NCI-H146 treated with DMSO at 0.1 percent for 48 hours (cell line): ENCODE measurements around the gene GFOD1.
A peak's percentile ranks its signal among the peaks of the same experiment; 100 is the strongest.

Experiments
- DNase-seq: peaks from one replicate; lab custom pipeline; 2025; ENCODE audit not compliant: unreplicated experiment; lab: John Stamatoyannopoulos, UW

GFOD1 gene

DNA sequence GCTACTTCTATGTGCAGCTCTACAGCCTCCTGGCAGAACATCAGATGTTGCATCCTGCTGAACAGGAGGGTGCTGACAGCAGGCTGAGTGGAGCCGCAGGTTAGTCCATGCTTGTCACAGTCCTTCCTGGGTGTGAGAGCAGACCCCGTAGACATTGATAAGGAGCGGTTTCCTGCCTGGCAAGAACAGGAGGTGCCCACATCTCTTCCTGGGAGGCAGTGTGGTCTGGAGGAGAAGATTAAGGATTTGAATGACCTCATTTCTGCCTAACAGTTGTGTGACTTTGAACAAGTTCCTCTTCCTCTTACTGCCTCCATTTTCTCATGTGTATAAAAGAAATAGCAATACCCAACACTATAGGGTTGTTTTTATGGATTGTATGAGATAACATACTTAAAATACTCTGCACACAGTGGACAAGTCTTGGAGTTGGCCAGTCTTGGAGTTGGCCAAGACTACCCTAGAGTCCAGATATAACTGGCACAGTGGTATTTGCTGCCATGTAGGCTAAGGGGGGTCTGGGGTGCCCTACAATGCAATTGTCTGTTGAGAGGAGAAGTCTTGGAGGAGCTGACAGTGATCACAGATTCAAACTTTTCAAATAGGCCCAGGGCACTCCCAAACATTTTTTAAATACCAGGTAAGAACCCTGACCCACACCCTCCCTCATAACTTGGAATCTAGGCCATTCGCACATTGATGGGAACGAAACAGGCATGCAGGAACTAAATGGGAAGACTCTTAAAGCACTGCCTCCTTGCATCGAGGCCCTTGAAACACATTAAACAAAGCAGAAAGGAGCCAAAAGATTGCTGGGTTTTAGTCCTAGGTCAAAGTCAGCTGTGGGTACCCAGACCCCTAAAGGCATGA lies 126.5 kb downstream of the GFOD1 start:
- DNase-seq: no peak

- no peak for DNase-seq
Measured at GRCh38 chr6:13359287-13359686, 128.1 kb downstream of the GFOD1 start.

DNA sequence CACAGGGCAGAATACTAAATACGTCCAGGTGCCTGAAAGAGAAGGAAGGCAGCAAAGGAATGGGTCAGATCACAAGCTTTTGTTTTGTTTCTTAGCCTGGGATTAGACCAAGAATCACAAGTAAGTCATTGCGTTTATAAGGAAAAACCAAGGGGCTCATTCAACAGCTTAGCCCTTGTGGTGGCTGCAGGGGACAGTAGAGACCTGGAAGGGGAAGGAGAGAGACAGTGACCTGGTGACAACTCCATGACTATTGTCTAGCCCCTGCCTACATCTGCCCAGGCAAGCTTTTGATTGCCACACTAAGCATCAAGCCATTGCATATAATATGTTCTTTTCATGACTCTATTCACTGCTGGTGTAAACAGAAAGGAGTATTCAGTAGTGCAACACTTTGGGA lies 128.9 kb downstream of the GFOD1 start:
- no peak for DNase-seq

DNA sequence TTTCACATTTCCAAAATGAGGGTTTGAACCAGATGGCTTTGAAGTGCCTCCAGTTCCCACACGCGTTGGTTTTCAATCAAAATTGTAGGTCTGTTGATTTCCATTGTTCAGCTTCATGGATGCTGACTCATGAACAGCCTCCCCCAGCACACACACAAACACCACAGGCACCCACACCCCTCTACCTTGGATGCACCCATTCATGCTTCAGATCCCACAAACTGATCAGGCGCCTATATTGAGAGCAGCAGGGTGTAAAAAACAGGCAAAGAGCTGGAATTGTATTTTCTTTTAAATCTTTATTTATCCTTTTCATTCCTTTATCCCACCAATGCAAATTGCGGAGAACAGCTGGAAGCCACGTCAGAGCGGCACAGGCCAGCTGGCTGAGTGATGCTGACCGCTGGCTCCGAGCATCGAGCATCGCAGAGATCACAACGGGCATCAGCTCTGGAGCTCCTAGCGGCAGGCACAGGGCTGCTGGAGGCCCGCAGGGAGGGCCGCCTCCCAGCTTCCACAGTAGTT lies 129.8 kb downstream of the GFOD1 start:
- DNase-seq: no peak

DNA sequence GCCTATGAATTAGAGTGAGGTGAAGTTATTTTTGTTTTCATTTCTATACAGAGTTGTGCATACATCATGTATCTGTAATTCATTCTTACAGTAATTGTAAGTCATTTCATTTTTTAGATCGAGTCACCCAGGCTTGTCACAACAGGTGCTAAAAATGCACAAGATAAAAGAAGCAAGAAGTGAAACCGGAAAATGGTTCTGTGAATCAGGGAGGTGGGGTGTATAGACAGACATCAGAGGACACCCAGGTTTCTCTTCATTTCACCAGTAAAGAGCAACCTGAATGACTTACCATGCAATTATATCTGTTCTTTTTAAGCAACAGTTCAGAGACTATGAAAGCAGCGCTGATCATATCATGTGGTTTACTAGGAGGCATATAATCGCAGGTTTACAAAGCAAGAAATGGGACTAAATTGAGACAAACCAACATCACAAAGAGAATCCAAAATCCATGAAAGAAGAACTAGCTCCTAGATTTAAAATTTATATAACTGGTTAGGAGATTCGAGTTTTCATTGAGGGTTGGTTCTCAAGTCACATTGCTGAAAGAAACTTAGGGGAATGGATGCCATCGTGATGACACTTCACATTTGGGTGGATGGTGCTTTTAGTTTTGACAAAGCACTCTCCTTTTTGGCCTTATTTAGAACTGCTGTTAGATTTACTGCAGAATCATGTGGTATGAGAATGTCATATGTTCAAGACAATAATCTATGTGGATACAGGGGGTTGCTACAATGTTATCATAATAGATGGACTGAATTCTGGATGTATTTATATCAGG lies 131.2 kb downstream of the GFOD1 start:
- no peak for DNase-seq

DNA sequence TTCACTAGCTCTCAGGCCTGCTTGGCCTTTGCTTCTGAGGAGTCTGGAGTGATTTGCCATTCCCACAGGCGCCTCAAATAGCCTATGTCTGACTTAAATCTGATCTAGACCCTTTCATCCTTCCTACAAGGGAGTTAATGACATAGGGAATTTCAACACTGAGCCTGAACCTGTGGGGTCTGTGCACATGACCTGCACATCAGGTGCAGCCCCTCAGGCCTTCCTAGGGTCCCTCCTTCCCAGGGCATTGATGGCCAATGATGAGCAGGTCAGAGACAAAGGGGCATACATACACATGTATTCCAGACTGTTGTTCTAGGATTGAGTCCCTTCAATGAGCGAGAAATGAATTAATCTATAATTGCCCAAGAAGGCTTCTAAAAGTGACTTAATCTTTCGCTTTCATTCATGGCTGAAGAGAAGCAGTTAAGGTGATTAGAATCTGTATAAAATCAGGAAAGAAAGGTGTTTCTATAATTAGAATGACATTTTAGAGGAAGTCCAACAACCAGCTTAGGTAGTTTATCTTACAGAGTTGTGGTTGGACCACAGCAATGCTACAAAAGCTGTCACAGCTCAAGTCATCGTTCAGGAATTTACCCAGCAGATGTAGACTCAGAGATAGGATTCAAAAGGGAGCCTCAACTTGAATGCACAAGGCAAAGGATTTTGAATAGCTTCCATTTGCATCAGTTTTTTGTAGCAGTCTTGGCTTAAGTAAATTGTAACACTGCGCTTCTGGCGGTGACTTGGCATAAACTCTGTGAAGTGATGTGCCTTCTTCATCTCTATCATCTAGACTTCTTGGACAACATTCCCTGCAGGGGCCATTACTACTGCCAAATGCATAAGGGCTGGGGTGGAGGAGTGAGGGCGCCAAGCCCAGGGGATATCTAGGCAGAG lies 132.1 kb downstream of the GFOD1 start:
- DNase-seq: no peak

- no peak for DNase-seq
Measured at GRCh38 chr6:13354331-13355042, 132.9 kb downstream of the GFOD1 start.

GRCh38 chr6:13352165-13352564 lies 135.2 kb downstream of the GFOD1 start:
- no peak for DNase-seq

DNA sequence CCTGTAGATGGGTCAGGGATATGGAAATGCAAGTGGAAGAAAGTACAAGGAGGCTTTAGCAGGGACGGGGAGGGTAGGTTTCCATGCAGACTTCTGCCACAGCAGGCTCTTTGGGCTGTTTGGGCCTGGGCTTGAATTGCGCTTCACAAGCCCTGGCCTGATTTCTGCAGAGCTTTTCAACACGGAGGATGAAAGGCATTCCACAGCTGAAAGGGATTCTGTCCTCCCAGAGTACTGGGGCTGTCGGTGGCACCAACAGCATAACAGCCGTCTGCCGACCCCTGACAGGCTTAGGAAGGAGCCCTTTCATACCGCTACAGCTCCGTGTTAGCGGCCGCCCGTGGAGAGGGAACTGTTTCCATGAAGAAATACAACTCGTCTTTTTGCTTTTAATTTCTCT lies 136.1 kb downstream of the GFOD1 start:
- DNase-seq: no peak

DNA sequence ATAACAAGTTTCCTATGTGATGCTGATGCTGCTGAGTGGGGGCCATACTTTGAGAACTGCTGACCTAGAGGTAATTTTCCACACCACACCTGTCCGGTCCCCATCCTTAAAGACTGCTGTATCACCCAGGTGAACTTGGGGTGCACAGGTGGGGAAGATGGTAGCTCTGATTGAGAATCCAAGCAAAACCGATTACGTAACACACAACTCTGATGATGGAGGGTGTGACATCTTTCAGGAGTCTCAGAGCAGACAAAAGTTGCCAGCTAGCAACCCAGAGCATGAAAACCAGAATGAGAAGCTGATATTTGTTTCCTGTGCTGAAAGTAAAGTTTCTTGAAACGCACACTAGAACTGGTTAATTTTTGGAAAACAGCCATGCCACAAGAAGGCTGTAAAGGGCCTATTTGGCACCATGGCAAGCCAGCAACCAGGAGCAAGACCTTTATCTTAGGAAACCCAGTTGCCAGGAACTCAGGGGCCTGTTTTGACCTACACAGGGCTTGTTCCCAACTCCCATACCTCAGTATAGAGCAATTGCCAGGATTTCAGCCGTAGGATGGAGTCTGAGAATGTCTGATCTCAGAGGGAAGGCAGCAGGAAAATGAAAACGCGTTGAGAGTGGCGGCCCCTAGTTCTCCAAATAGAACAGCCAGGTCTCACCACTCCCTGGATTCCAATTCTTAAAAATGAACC lies 137.4 kb downstream of the GFOD1 start:
- no peak for DNase-seq

DNA sequence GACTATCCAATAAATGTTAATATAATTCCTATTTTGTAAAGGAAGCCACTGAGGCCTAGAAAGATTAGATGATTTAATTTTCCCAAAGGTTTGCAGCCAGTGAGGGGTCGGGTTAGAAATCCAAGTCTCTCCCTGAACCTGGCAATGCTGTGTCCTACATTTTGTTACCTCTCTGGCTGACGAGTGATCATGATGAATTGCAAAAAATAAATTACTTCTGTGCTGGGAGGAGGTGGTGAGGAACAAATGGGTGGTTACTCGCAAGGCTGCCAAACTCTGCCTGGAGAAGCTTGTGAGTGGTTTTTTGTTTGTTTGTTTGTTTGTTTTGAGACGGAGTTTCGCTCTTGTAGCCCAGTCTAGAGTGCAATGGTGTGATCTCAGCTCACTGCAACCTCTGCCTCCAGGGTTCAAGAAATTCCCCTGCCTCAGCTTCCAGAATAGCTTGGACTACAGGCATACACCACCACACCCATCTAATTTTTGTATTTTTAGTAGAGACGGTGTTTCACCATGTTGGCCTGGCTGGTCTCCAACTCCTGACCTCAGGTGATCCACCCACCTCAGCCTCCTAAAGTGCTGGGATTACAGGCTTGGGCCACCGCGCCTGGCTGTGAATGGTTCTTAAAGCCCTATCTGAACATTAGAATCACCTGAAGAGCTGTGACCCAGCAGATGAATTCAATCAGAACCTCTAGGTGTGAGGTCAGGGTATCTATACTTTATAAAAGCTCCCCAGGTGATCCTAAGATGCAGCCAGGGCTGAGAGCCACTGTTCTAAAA lies 138.9 kb downstream of the GFOD1 start:
- no peak for DNase-seq

DNA sequence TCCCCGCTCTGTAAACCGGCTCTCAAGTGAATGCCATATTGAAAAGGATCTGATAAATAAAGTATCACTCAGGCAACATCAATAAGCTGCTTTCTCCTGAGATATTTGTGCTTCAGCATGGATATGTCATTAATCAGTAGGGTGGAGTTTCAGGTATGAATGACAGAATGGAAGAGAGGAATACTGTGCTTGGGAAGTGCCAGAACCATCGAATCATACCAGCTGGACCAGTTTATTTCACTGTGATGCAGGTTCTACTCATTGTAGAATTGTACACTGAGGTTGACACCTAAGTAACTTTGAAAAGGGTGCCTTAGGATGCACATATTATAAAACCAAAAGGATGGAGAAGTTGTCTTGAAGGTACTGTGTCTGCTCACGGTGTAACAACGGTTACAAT lies 141.2 kb downstream of the GFOD1 start:
- no peak for DNase-seq

DNA sequence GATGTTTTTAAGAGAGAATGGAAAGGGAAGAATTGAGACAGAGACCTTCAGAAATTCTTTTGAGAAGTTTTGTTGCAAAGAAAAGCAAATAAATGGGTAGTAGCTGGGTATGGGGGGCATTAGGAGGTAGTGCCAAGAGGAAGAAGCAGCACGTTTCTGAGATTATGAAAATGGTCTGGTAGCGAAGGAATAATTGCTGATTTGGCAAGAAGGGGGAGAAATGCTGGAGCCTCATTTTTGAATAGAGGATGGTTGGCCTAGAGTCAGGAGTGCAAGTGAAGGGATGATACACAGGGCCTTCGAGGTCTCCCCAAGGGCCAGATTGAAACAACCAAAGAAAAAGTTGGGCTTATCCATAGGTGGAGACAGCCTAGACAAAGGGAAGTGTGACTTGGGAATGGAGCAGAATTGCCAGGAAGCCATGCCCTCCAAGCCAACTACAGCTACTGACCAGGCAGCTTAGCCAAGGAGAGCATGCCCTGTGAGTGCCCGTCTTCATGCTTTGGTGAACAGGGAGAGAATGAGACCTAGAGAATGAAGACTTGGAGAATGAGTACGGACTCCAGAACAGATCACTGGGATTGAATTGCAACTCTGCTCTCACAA lies 144.9 kb downstream of the GFOD1 start:
- no peak for DNase-seq

- no peak for DNase-seq
Measured at GRCh38 chr6:13339863-13340630, 147.4 kb downstream of the GFOD1 start.

- no peak for DNase-seq
Measured at GRCh38 chr6:13338038-13338437, 149.4 kb downstream of the GFOD1 start.

- peak; percentile 56 for DNase-seq
Measured at GRCh38 chr6:13336553-13336952, 150.8 kb downstream of the GFOD1 start.

GRCh38 chr6:13334953-13335352 lies 152.4 kb downstream of the GFOD1 start:
- no peak for DNase-seq

GRCh38 chr6:13332349-13332706 lies 155.1 kb downstream of the GFOD1 start:
- no peak for DNase-seq
